Astrocyte of the spinal cord (primary cell): ENCODE data around the gene CCDC39.

Source experiments
- DNase-seq: peaks from one replicate; pipeline ENCODE4 v3.0.0; 2011; ENCODE audit warnings: low read depth, low spot score
- H3K4me3 ChIP-seq: 2 replicates; pipeline ENCODE4 v1.5.1; 2011; ENCODE audit warnings: low read depth, mild to moderate bottlenecking, low read length, moderate library complexity
- in situ Hi-C: cut with HindIII; loops from 2 replicates; pipeline ENCODE4 v1.10.0; 2017; ENCODE audit warnings: low sequenced_read_pairs
- TF ChIP-seq, protein P1 (sequence below): IDR thresholded peaks from 2 replicates; pipeline ENCODE4 v1.5.1; 2012; ENCODE audit warnings: low read depth, mild to moderate bottlenecking, low read length, inconsistent platforms

The CCDC39 gene

DNA sequence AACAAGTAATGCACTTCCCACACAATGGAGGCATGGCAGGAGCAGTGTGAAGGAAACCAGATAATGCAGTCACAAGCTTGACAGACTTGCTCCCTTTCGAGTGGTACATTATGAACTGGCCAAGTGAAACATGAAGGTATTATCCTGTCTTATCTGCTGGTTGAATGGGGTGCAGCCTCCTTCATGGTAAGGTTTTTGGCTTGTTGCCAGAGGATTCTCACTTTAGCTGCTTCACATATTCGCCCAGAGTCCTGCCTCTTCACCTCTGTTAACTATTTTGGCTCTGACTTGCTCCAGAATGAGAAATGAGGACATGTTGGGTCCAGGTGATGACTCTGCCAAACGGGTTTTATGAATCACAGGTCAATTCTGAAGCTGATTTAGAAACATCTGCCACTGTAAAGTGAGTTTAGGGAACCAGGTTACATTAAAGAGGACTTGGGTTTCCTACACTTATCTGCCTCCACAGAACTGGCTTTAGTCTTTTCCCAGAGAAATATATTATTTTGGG lies 19.5 kb upstream of the CCDC39 start:
- TF ChIP-seq, protein P1, sequence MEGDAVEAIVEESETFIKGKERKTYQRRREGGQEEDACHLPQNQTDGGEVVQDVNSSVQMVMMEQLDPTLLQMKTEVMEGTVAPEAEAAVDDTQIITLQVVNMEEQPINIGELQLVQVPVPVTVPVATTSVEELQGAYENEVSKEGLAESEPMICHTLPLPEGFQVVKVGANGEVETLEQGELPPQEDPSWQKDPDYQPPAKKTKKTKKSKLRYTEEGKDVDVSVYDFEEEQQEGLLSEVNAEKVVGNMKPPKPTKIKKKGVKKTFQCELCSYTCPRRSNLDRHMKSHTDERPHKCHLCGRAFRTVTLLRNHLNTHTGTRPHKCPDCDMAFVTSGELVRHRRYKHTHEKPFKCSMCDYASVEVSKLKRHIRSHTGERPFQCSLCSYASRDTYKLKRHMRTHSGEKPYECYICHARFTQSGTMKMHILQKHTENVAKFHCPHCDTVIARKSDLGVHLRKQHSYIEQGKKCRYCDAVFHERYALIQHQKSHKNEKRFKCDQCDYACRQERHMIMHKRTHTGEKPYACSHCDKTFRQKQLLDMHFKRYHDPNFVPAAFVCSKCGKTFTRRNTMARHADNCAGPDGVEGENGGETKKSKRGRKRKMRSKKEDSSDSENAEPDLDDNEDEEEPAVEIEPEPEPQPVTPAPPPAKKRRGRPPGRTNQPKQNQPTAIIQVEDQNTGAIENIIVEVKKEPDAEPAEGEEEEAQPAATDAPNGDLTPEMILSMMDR, result no peak
- no peak overlapping the region for H3K4me3 ChIP-seq
- DNase-seq, result no peak
- in situ Hi-C loops, result no loop called here

DNA sequence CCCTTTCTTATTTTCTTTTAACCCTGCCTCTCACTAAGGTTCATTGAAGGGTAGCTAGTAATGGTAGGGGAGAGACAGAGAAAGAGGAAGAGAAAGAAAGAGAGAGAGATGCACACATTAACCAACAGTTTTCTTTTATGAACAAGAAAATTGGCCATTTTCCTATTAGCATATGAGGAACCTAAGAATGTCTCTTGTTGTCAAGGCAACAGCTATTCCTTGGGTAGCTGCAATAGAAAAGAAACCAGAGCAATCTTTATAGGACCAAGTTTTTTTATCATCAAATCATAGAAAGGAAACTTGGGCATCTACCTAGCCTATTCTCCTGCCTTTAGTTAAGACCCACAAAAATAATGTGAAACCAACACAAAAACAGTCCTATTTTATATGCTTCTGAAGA lies 15.0 kb upstream of the CCDC39 start:
- H3K4me3 ChIP-seq, result no peak overlapping the region
- in situ Hi-C loops, result no loop called here
- DNase-seq, result no peak
- TF ChIP-seq, protein P1, result no peak

DNA sequence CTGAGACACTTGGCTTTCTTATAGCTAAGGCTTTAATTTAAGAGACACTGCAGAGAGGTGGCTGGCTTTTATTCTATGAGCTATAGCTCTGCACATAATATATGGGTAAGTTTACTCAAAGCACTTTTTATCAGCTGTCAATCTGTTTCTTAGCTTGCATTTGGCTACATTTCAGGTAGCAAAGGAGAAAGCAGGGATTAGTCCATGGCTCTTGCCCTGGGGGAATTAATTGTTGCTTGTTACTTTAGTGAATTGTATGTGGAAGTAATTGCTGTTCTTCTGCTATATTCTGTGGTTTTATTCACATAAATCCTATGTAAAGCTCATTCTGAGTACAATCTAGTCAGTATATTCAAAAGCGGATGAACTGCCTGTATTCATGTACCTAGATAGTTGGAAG lies 14.4 kb upstream of the CCDC39 start:
- in situ Hi-C loops, result no loop called here
- DNase-seq, result no peak
- H3K4me3 ChIP-seq, result no peak overlapping the region
- TF ChIP-seq, protein P1, result no peak

DNA sequence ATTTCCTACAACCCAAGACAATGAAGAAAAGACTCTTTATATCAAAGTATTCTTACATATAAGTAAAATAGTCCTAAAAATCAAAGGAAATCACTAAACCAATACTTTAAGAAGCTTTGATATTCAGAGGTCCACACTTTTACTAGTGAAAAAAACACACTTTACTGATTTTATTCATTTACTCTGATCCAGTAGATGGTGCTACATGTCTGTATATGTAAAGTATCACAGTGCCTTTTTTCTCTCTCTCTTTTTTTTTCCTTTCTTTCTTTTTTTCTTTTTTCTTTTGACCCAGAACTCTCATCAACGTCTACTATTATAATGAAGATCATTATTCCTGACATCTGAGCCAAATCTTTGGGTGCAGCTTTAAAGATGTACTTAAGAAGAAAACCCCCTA lies 10.8 kb upstream of the CCDC39 start:
- DNase-seq, result no peak
- in situ Hi-C loops, result no loop called here
- TF ChIP-seq, protein P1, result no peak
- no peak overlapping the region for H3K4me3 ChIP-seq

DNA sequence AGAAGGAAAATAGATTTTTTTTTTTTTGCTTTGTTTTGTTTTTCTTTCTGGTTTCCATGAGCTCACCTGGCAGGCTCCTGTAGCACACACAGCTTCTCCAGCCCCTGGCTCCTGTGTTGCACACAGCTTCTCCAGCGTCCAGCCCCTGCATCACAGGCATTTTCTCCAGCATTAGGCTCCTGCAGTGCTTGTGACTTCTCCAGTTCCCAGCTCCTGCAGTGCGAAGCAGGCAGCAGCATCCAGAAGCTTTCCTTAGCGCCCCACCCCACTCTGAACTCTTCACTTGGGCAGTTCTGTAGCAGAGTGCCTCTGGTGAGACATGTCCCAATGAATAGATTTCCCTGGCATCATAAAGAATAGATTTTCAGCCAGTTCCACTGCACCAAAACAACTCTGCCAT lies 5.5 kb upstream of the CCDC39 start:
- no peak for DNase-seq
- no peak overlapping the region for H3K4me3 ChIP-seq
- in situ Hi-C loops, result no loop called here
- TF ChIP-seq, protein P1, result no peak

DNA sequence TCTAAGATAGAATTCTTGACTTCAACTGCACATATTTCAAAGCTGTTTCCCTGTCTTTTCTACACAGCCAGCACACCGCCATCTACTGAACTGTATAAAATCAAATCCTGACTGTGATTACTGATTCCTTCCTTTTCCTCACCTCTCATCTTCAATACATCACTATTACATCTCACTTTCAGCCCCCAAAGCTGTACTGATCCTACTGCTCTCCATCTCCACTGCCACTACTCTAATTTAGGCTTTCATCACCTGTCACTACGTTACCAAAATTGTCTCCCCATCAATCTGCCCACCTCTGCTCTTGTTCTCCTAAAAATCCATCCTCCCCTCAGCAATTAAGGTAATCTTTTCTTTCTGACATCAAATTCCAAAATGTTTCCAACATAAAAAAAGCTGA lies 4.5 kb upstream of the CCDC39 start:
- DNase-seq, result no peak
- no peak overlapping the region for H3K4me3 ChIP-seq
- TF ChIP-seq, protein P1, result no peak
- in situ Hi-C loops, result no loop called here

DNA sequence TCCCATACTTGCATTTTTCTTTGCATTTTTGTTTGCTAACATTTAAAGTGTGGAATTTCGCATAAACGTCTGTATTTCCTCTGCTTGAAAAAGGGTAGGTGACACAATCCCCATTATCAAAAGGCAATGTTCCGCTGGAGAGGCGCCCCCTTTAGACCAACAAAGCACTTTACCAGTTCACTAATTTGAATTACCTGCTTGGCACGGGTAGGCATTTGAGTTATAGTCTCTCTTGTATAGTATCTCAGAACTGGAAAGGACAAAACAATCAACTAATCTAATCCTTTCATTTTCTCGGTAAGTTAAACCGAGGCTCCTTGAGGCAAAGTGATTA lies 775 bp upstream of the CCDC39 start:
- in situ Hi-C loops, result no loop called here
- peak overlapping the region; percentile 50 for H3K4me3 ChIP-seq
- DNase-seq, result peak; percentile 53
- TF ChIP-seq, protein P1, result peak; percentile 68
